ENCODE measurements around the gene SLC6A20. TPM values are rescaled to one million over a fixed set of nuclear protein-coding genes. Genes with fewer than 3 reads are reported as not detected.
A peak's percentile ranks its signal among the peaks of the same experiment; 100 is the strongest.

The SLC6A20 gene
- total RNA-seq (2014; rRNA removed; shearing (Covaris generic); ENCODE audit: low replicate concordance) = 0.10 and 0.26 TPM in 2 replicates

- DNase-seq (ENCODE audit: low read depth) = no peak
- in situ Hi-C loops (cut with HindIII; ENCODE audit: low pct_unique_long_range_greater_than_20kb, low sequenced_read_pairs) = no loop called here
Measured at GRCh38 chr3:45795882-45796765, at the start of gene SLC6A20. Gene SLC6A20, minus strand, starts transcription at chr3:45796536. Its CDS starts 117 bp downstream, at chr3:45796419.

- in situ Hi-C loops (cut with HindIII; ENCODE audit: low pct_unique_long_range_greater_than_20kb, low sequenced_read_pairs) = no loop called here
- no peak for DNase-seq (ENCODE audit: low read depth)
Measured at GRCh38 chr3:45844616-45845015, 48.3 kb upstream of the SLC6A20 start.

- no peak for DNase-seq (ENCODE audit: low read depth)
- in situ Hi-C loops (cut with HindIII; ENCODE audit: low pct_unique_long_range_greater_than_20kb, low sequenced_read_pairs) = no loop called here
Measured at GRCh38 chr3:45842851-45843625, 46.7 kb upstream of the SLC6A20 start.

- in situ Hi-C loops (cut with HindIII; ENCODE audit: low pct_unique_long_range_greater_than_20kb, low sequenced_read_pairs) = no loop called here
- peak; percentile 87 for DNase-seq (ENCODE audit: low read depth)
Measured at GRCh38 chr3:45841757-45842491, 45.6 kb upstream of the SLC6A20 start, which contains the start of gene LZTFL1. Gene LZTFL1, minus strand, starts transcription at chr3:45842119. Its CDS starts 128 bp downstream, at chr3:45841991.

- in situ Hi-C loops (cut with HindIII; ENCODE audit: low pct_unique_long_range_greater_than_20kb, low sequenced_read_pairs) = no loop called here
- DNase-seq (ENCODE audit: low read depth) = no peak
Measured at GRCh38 chr3:45841420-45841756, 45.1 kb upstream of the SLC6A20 start.

GRCh38 chr3:45838466-45838865 lies 42.1 kb upstream of the SLC6A20 start:
- no peak for DNase-seq (ENCODE audit: low read depth)
- in situ Hi-C loops (cut with HindIII; ENCODE audit: low pct_unique_long_range_greater_than_20kb, low sequenced_read_pairs) = no loop called here

- DNase-seq (ENCODE audit: low read depth) = no peak
- in situ Hi-C loops (cut with HindIII; ENCODE audit: low pct_unique_long_range_greater_than_20kb, low sequenced_read_pairs) = no loop called here
Measured at GRCh38 chr3:45832699-45833098, 36.4 kb upstream of the SLC6A20 start.

GRCh38 chr3:45830121-45830520 lies 33.8 kb upstream of the SLC6A20 start:
- no peak for DNase-seq (ENCODE audit: low read depth)
- in situ Hi-C loops (cut with HindIII; ENCODE audit: low pct_unique_long_range_greater_than_20kb, low sequenced_read_pairs) = no loop called here

GRCh38 chr3:45826908-45827307 lies 30.6 kb upstream of the SLC6A20 start:
- in situ Hi-C loops (cut with HindIII; ENCODE audit: low pct_unique_long_range_greater_than_20kb, low sequenced_read_pairs) = no loop called here
- no peak for DNase-seq (ENCODE audit: low read depth)

GRCh38 chr3:45826321-45826720 lies 30.0 kb upstream of the SLC6A20 start:
- in situ Hi-C loops (cut with HindIII; ENCODE audit: low pct_unique_long_range_greater_than_20kb, low sequenced_read_pairs) = no loop called here

GRCh38 chr3:45821127-45821526 lies 24.8 kb upstream of the SLC6A20 start:
- in situ Hi-C loops (cut with HindIII; ENCODE audit: low pct_unique_long_range_greater_than_20kb, low sequenced_read_pairs) = no loop called here
- no peak for DNase-seq (ENCODE audit: low read depth)

More at GRCh38 chr3:45826321-45826720, 30.0 kb upstream of the SLC6A20 start:
- no peak for DNase-seq (ENCODE audit: low read depth)

GRCh38 chr3:45819543-45819942 lies 23.2 kb upstream of the SLC6A20 start:
- DNase-seq (ENCODE audit: low read depth) = no peak
- in situ Hi-C loops (cut with HindIII; ENCODE audit: low pct_unique_long_range_greater_than_20kb, low sequenced_read_pairs) = no loop called here

- in situ Hi-C loops (cut with HindIII; ENCODE audit: low pct_unique_long_range_greater_than_20kb, low sequenced_read_pairs) = no loop called here
Measured at GRCh38 chr3:45817831-45818522, 21.6 kb upstream of the SLC6A20 start.

GRCh38 chr3:45816544-45816943 lies 20.2 kb upstream of the SLC6A20 start:
- in situ Hi-C loops (cut with HindIII; ENCODE audit: low pct_unique_long_range_greater_than_20kb, low sequenced_read_pairs) = no loop called here
- no peak for DNase-seq (ENCODE audit: low read depth)

More at GRCh38 chr3:45817831-45818522, 21.6 kb upstream of the SLC6A20 start:
- peak; percentile 96 for DNase-seq (ENCODE audit: low read depth)

GRCh38 chr3:45814322-45814721 lies 18.0 kb upstream of the SLC6A20 start:
- DNase-seq (ENCODE audit: low read depth) = no peak
- in situ Hi-C loops (cut with HindIII; ENCODE audit: low pct_unique_long_range_greater_than_20kb, low sequenced_read_pairs) = no loop called here

GRCh38 chr3:45807681-45808540 lies 11.6 kb upstream of the SLC6A20 start:
- no peak for DNase-seq (ENCODE audit: low read depth)
- in situ Hi-C loops (cut with HindIII; ENCODE audit: low pct_unique_long_range_greater_than_20kb, low sequenced_read_pairs) = no loop called here

- in situ Hi-C loops (cut with HindIII; ENCODE audit: low pct_unique_long_range_greater_than_20kb, low sequenced_read_pairs) = no loop called here
- DNase-seq (ENCODE audit: low read depth) = no peak
Measured at GRCh38 chr3:45807133-45807532, 10.8 kb upstream of the SLC6A20 start.

Data from Caki2 (cell line).